Ecto neural progenitor cell (in vitro differentiated cells): ENCODE results near the gene AGPAT3.

Experiments
- DNase-seq: peaks from one replicate; pipeline ENCODE4 v3.0.0-alpha.2; 2018; ENCODE audit warnings: low spot score

The AGPAT3 gene

DNA sequence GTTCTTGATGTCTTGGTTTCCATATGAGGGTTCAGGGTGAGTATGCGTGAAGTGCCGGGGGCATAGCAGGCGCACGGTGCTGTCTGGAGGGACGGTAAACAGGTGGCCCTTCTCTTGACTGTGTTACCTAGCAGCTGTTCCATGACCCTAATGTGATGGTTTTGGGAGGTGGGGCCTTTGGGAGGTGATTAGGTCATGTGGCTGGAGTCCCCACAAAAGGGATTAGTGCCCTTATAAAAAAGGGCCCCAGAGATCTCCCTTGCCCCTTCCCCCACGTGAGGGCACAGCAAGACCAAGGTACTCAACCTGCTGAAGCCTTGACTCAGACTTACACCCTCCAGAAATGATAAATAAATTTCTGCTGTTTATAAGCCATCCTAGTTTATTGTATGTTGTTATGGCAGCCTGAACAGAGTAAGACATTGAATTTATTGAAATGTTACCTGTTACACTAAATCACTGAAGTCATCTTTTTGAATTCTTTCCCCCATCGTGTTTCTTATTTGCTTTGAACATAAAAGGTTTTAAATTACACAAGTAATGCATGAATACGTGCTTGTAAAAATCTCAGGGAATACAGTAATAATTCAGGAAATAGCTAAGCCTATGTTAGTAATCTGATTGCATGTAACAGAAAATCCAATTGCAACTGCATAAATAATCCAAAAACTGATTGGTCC lies 162.7 kb downstream of the AGPAT3 start:
- no peak for DNase-seq

DNA sequence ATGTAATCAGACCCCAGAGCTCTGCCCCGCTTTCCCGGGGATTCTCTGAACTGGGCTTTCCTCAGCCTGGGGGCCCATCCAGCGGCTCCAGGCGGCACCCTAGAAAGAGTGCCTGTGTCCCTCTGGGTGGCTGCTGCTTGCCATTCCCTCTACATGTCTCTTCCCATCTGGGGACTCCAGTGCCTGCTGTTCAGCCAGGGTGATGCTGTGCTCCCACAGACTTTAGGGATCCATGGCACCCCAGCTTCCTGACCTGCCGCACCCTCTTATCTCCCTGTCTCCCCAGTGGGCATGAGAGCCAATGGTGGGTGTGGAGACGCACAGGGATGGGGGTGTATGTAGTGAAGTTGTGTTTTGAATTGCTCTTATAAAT lies 163.2 kb downstream of the AGPAT3 start:
- no peak for DNase-seq

DNA sequence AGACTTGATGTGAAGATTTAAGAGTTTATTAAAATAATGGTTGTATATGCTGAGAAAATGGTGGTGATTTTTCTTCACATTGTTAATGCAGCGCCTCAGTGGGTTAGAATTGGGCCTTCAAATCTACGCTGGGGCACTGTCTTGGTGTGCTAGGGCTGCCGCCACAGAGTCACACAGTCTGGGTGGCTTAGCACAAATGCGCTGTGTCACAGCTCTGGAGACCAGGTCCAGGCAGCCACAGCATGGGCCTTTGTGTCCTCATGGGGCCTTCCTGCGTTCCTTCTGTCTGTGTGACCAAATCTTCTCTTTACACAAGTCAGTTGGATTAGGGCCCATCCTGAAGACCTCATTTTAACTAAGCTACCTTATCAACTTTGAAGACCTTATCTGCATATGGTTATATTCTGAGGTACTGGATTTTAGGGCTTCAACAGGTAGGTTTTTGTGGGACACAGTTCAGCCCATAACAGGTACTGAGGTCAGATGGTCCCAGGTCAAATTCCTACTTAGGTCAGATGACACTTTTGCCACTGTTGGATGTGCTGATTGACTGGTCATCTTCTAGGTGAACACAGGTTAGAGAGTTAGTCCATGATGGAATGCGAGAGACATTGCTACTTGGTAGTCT lies 164.6 kb downstream of the AGPAT3 start:
- DNase-seq: no peak

DNA sequence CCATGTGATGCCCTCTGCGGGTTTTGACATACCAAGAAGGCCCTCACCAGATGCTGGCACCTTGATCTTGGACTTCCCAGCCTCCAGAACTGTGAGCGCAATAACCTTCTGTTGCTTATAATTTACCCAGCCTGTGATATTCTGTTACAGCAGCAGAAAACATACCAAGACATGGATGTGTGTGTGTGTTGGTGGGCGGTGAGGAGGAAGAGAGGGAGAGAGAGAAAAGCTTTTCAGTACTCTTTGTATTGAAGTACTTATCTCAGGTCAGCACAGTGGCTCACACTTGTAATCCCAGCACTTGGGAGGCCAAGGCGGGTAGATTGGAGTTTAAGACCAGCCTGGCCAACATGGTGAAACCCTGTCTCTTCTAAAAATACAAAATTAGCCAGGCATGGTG lies 170.2 kb downstream of the AGPAT3 start:
- DNase-seq: no peak
